CD14-positive monocyte (primary cell): ENCODE measurements around the gene FIZ1. TPM values are rescaled to one million over a fixed set of nuclear protein-coding genes. Genes with fewer than 3 reads are reported as not detected.
A peak's percentile ranks its signal among the peaks of the same experiment; 100 is the strongest.

Experiments
- DNase-seq, 3 donors: peaks; one replicate each; pipeline ENCODE4 v3.0.0-alpha.2; 2011 to 2022
- H2AFZ ChIP-seq: 2 replicates; pipeline ENCODE4 v1.6.0; 2012; ENCODE audit warnings: mild to moderate bottlenecking, low read depth, low read length, inconsistent platforms; ENCODE audit not compliant: insufficient read depth, poor library complexity, severe bottlenecking
- H3K27ac ChIP-seq, 2 donors: 1 replicate in 1 of 2; 2 replicates in 1 of 2; pipeline ENCODE4 v1.5.1; 2012 to 2013; ENCODE audit warnings: low read length in 2 of 2, control low read depth in 1 of 2, inconsistent platforms in 1 of 2, low read depth in 1 of 2, mild to moderate bottlenecking in 1 of 2
- H3K27me3 ChIP-seq, 2 donors: one replicate each; pipeline versions ENCODE4 v1.6.0 to v1.6.1; 2011 to 2013; ENCODE audit warnings: low read length in 2 of 2; ENCODE audit not compliant: control insufficient read depth in 2 of 2, insufficient read depth in 2 of 2
- H3K36me3 ChIP-seq, 2 donors: replicated peaks in 1 of 2; 1 replicate in 1 of 2; 2 replicates in 1 of 2; pipeline versions ENCODE4 v1.5.1 to v1.6.1; 2012 to 2013; ENCODE audit warnings: low read length in 2 of 2, control low read depth in 1 of 2, inconsistent platforms in 1 of 2, mild to moderate bottlenecking in 1 of 2; ENCODE audit not compliant: insufficient read depth in 2 of 2, control insufficient read depth in 1 of 2
- H3K4me1 ChIP-seq, 2 donors: 1 replicate in 1 of 2; 2 replicates in 1 of 2; pipeline versions ENCODE4 v1.5.1 to v1.6.1; 2012 to 2013; ENCODE audit warnings: low read length in 2 of 2, control low read depth in 1 of 2, inconsistent platforms in 1 of 2, mild to moderate bottlenecking in 1 of 2, moderate library complexity in 1 of 2; ENCODE audit not compliant: insufficient read depth in 2 of 2, control insufficient read depth in 1 of 2
- H3K4me2 ChIP-seq: replicated peaks from 2 replicates; pipeline ENCODE3; 2012; ENCODE audit warnings: low read length, moderate library complexity, mild to moderate bottlenecking; ENCODE audit not compliant: poor library complexity, severe bottlenecking; ENCODE audit errors: extremely low read depth
- H3K4me3 ChIP-seq, 3 experiments: fragments of 200-600 bp in 1 of 3; sonication (generic) in 1 of 3; replicated peaks in 1 of 3; 1 replicate in 2 of 3; 2 replicates in 1 of 3; pipeline ENCODE4 v1.5.1; 2011 to 2013; ENCODE audit warnings: low read length in 3 of 3, mild to moderate bottlenecking in 3 of 3, control low read depth in 2 of 3, low read depth in 2 of 3, inconsistent platforms in 1 of 3, moderate library complexity in 1 of 3
- H3K79me2 ChIP-seq: 2 replicates; pipeline ENCODE4 v1.6.0; 2012; ENCODE audit warnings: mild to moderate bottlenecking, control low read depth, inconsistent platforms, low read length, moderate library complexity; ENCODE audit not compliant: insufficient read depth
- H3K9ac ChIP-seq: 2 replicates; pipeline ENCODE4 v1.6.0; 2017; ENCODE audit warnings: low read length, mild to moderate bottlenecking; ENCODE audit not compliant: insufficient read depth, poor library complexity, severe bottlenecking
- H3K9me3 ChIP-seq, 2 donors: replicated peaks in 1 of 2; 1 replicate in 1 of 2; 2 replicates in 1 of 2; pipeline versions ENCODE4 v1.5.1 to v1.6.1; 2012 to 2013; ENCODE audit warnings: low read length in 2 of 2, control low read depth in 1 of 2; ENCODE audit not compliant: control insufficient read depth in 1 of 2, insufficient read depth in 1 of 2
- H4K20me1 ChIP-seq: 2 replicates; pipeline ENCODE4 v1.6.0; 2012; ENCODE audit warnings: mild to moderate bottlenecking, low read length, control low read depth, moderate library complexity; ENCODE audit not compliant: insufficient read depth
- H3K27ac Mint-ChIP-seq, 7 donors: one replicate each; pipeline ENCODE4 v1.8.0; 2020; ENCODE audit warnings: mild to moderate bottlenecking in 7 of 7, mixed read lengths in 7 of 7, moderate library complexity in 6 of 7, inconsistent platforms in 2 of 7
- H3K27me3 Mint-ChIP-seq, 3 donors: one replicate each; pipeline ENCODE4 v1.8.0; 2021 to 2022; ENCODE audit warnings: low read depth in 3 of 3, mild to moderate bottlenecking in 3 of 3, mixed read lengths in 3 of 3, moderate library complexity in 3 of 3, inconsistent platforms in 1 of 3
- H3K36me3 Mint-ChIP-seq, 2 donors: one replicate each; pipeline ENCODE4 v1.8.0; 2020; ENCODE audit warnings: mixed read lengths in 2 of 2, inconsistent platforms in 1 of 2, mild to moderate bottlenecking in 1 of 2
- H3K4me1 Mint-ChIP-seq: one replicate; pipeline ENCODE4 v1.8.0; 2020; ENCODE audit warnings: mild to moderate bottlenecking, mixed read lengths
- H3K4me3 Mint-ChIP-seq, 2 donors: one replicate each; pipeline ENCODE4 v1.8.0; 2020; ENCODE audit warnings: mild to moderate bottlenecking in 2 of 2, mixed read lengths in 2 of 2, moderate library complexity in 1 of 2
- H3K9me3 Mint-ChIP-seq, 7 donors: one replicate each; pipeline ENCODE4 v1.8.0; 2020 to 2022; ENCODE audit warnings: mixed read lengths in 7 of 7, mild to moderate bottlenecking in 6 of 7, moderate library complexity in 6 of 7, inconsistent platforms in 2 of 7
- CTCF ChIP-seq: fragments of 200-600 bp; IDR thresholded peaks from one replicate; pipeline ENCODE4 v1.8.0; 2022; ENCODE audit warnings: antibody characterized with exemption, mild to moderate bottlenecking
- whole genome bisulfite sequencing: methylation state at CpG from one replicate; pipeline ENCODE4 v1.1.5; 2013; ENCODE audit warnings: missing lambda C conversion rate; ENCODE audit not compliant: insufficient coverage; 5-methylcytosine and 5-hydroxymethylcytosine counted together
- intact Hi-C, 2 donors: fragments of 100-400 bp; cut with micrococcal nuclease; formaldehyde crosslinking; loops; one replicate each; pipeline versions ENCODE4 v1.15.0 to v1.15.1; 2023
- polyA plus RNA-seq, 3 donors: library from polyadenylated mRNA; depleted of rRNA in 1 of 3; unstranded in 2 of 3; stranded (reverse) in 1 of 3; fragments of 300-500 nt in 2 of 3; fragments of >200 nt in 1 of 3; fragmentation: Illumina TruSeq in 2 of 3; gene quantifications; 1 replicate in 2 of 3; 2 replicates in 1 of 3; pipeline ENCODE4 v1.2.3, GENCODE V29; 2012 to 2021

FIZ1 gene
- polyA plus RNA-seq, 3 donors: 1.2 to 2.6 (median 1.6) TPM

GRCh38 chr19:55643003-55643886 is 43.9 kb upstream of the FIZ1 start, which contains the start of gene ZNF581:
ZNF581 (plus strand) TSS chr19:55643649; CDS start chr19:55644572, 923 bp downstream.
- Histone ChIP-seq H3K27me3 (peaks cover 0 to 5% of the 10 kb centered on the region in 2 donors), H3K36me3 (peaks cover 11 to 13% of the 10 kb centered on the region in 2 donors), H3K4me2 (peak within 1 kb of the TSS; percentile 96), H3K79me2 (peaks cover 36% of the 10 kb centered on the region), H2AFZ (peak within 1 kb of the TSS; percentile 74), H3K9me3 (peaks cover 0 to 3% of the 10 kb centered on the region in 2 donors), H3K4me1 (peaks cover 55 to 70% of the 10 kb centered on the region in 2 donors), H4K20me1 (peaks cover 16% of the 10 kb centered on the region), H3K9ac (peak within 1 kb of the TSS; percentile 74), H3K27ac (peak within 1 kb of the TSS; percentile 28 to 91), H3K4me3 (peak within 1 kb of the TSS; percentile 46 to 83 (median 67))
- peak; percentile 69 to 90 (median 77) for DNase-seq
- Mint-ChIP-seq H3K9me3 (peaks cover 0 to 7% (median 3%) of the 10 kb centered on the region in 7 donors), H3K27ac (peak within 1 kb of the TSS; percentile 80 to 92 (median 87)), H3K27me3 (peaks cover 4 to 24% (median 23%) of the 10 kb centered on the region in 3 donors), H3K4me1 (peaks cover 58% of the 10 kb centered on the region), H3K36me3 (peaks cover 13 to 28% of the 10 kb centered on the region in 2 donors), H3K4me3 (peak within 1 kb of the TSS; percentile 87 to 97)
- WGBS: 1% methylated on average over 26 of the region's 56 CpGs
- intact Hi-C loops: loop anchor here in 1 of 2 donors (5.0 kb wide), 1 partner anchor 36 kb away; the partner anchor contains the start of gene ZNF865
- TF ChIP-seq CTCF: no peak
